T-helper 1 cell treated with Interleukin-12 subunit alpha and Interleukin-12 subunit beta and Interleukin-4 antibody, amounts not matched to agents 30 μg/mL and 1 μg/mL, for 36 hours (primary cell): ENCODE data around the gene BLOC1S2.
"Not testable (repeated sequence)": the region's sequence is repeated elsewhere in the genome, so short reads cannot be mapped to it uniquely, and the experiment has no call there.

ENCODE experiments used
- H3K27ac Mint-ChIP-seq: one replicate; pipeline ENCODE4 v1.8.0; 2021; ENCODE audit warnings: mild to moderate bottlenecking, mixed read lengths
- H3K27me3 Mint-ChIP-seq: one replicate; pipeline ENCODE4 v1.8.0; 2021; ENCODE audit warnings: low read depth, mixed read lengths
- H3K36me3 Mint-ChIP-seq: one replicate; pipeline ENCODE4 v1.8.0; 2021; ENCODE audit warnings: low read depth, mixed read lengths
- H3K4me1 Mint-ChIP-seq: one replicate; pipeline ENCODE4 v1.8.0; 2021; ENCODE audit warnings: low read depth, mixed read lengths
- H3K4me3 Mint-ChIP-seq: one replicate; pipeline ENCODE4 v1.8.0; 2021; ENCODE audit warnings: mild to moderate bottlenecking, moderate library complexity, mixed read lengths
- H3K9me3 Mint-ChIP-seq: one replicate; pipeline ENCODE4 v1.8.0; 2021; ENCODE audit warnings: mixed read lengths

The BLOC1S2 gene

DNA sequence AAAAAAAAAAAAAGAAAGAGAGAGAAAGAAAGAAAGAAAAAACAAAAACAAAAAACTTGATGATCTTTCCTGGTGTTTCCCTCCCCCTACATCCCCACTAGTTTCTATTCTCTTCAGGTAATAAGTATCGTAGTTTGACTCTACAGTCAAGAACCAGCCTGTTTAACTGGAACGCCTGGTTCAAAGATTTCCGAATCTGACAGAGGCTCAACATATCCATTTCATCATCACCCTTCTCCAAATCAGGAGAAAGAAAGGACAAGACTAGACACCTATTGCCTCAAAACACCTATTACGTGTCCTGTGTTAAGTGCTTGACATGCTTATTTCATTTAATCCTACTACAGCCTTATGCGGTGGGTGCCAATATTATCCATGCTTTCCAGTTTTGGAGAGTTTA lies 20.4 kb upstream of the BLOC1S2 start:
- Mint-ChIP-seq H3K4me3 (no peak overlapping the region), H3K9me3 (no peaks in the 10 kb centered on the region), H3K27me3 (peaks cover 79% of the 10 kb centered on the region), H3K27ac (no peak overlapping the region), H3K36me3 (no peaks in the 10 kb centered on the region), H3K4me1 (no peaks in the 10 kb centered on the region)

DNA sequence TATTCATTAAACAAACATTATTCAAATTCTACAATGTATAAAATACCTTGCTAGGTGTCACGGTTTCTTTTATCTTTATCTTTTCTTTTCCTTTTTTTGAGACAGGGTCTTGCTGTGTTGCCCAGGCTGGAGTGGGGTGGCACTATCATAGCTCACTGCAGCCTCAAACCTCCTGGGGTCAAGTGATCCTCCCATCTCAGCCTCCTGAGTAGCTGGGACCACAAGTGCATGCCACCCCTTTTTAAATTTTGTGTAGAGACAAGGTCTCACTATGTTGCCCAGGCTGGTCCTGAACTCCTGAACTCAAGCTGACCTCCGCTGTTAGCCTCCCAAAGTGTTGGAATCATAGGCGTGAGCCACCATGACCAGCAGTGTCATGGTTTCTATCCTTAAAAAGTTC lies 17.9 kb upstream of the BLOC1S2 start:
- no peaks in the 10 kb centered on the region for H3K4me1 Mint-ChIP-seq
- H3K4me3 Mint-ChIP-seq: no peak overlapping the region
- no peaks in the 10 kb centered on the region for H3K36me3 Mint-ChIP-seq
- peaks cover 81% of the 10 kb centered on the region for H3K27me3 Mint-ChIP-seq
- H3K9me3 Mint-ChIP-seq: no peaks in the 10 kb centered on the region
- H3K27ac Mint-ChIP-seq: no peak overlapping the region

DNA sequence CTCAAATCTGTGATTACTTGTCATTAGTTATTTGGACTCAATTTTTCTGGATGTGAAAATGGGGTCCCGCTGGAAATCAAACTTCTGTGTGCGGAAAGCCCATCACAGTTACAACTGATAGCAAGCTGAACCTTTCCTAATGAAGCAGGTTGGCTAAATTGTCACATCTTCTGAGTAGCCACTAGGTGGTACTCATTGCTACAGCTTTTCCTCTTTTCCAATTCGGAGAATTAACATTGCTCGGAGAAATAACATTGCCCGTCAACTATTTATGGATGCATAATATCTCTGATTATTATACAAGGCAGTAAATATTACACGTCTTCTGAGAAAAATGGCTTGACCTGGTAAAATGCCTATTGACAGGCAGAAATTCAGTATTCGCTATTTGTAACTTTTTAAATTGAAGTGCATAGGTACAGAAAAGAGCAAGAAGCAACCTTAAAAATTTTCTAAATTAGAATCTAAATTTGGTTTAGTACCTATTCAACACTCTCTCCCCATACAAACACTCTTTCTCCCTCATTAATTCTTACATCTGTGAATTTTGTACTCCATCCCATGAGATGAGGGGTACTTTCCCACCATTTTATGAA lies 17.3 kb upstream of the BLOC1S2 start:
- H3K4me1 Mint-ChIP-seq: no peaks in the 10 kb centered on the region
- no peaks in the 10 kb centered on the region for H3K36me3 Mint-ChIP-seq
- no peak overlapping the region for H3K4me3 Mint-ChIP-seq
- H3K27ac Mint-ChIP-seq: no peak overlapping the region
- peaks cover 80% of the 10 kb centered on the region for H3K27me3 Mint-ChIP-seq
- H3K9me3 Mint-ChIP-seq: no peaks in the 10 kb centered on the region

GRCh38 chr10:100301123-100301522 lies 14.6 kb upstream of the BLOC1S2 start:
- H3K4me3 Mint-ChIP-seq, H3K9me3 Mint-ChIP-seq, H3K27ac Mint-ChIP-seq, H3K36me3 Mint-ChIP-seq, H3K4me1 Mint-ChIP-seq: not testable (repeated sequence)
- H3K27me3 Mint-ChIP-seq: peaks cover 69% of the 10 kb centered on the region

DNA sequence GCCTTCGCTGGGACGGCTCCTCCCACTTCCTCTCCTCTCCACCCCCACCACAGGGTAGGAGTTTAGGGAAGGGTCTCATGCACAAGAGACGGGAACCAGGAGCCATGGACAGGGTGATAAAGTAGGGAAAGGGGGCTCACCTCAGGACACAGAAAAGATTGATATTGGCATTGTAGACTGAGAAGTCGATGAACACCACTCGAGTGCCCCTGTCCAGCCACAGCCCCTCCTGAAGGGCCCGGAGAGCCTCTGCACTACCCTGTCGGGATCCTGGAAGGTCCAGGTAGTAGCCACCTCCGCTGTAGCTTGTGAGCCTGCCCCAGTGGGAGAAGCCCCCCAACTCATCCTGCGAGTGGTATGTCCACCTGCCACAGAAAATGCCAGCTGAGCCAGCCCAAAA lies 10.8 kb upstream of the BLOC1S2 start:
- H3K9me3 Mint-ChIP-seq: no peaks in the 10 kb centered on the region
- no peak overlapping the region for H3K4me3 Mint-ChIP-seq
- no peak overlapping the region for H3K27ac Mint-ChIP-seq
- no peaks in the 10 kb centered on the region for H3K36me3 Mint-ChIP-seq
- peaks cover 56% of the 10 kb centered on the region for H3K27me3 Mint-ChIP-seq
- no peaks in the 10 kb centered on the region for H3K4me1 Mint-ChIP-seq

GRCh38 chr10:100293066-100293465 lies 6.6 kb upstream of the BLOC1S2 start:
- Mint-ChIP-seq H3K9me3 (no peaks in the 10 kb centered on the region), H3K27ac (no peak overlapping the region), H3K4me1 (no peaks in the 10 kb centered on the region), H3K4me3 (no peak overlapping the region), H3K36me3 (no peaks in the 10 kb centered on the region), H3K27me3 (peaks cover 35% of the 10 kb centered on the region)

- H3K9me3 Mint-ChIP-seq: not testable (repeated sequence)
These were observed 5.8 kb upstream of the BLOC1S2 start for GRCh38 chr10:100292300-100292699.

DNA sequence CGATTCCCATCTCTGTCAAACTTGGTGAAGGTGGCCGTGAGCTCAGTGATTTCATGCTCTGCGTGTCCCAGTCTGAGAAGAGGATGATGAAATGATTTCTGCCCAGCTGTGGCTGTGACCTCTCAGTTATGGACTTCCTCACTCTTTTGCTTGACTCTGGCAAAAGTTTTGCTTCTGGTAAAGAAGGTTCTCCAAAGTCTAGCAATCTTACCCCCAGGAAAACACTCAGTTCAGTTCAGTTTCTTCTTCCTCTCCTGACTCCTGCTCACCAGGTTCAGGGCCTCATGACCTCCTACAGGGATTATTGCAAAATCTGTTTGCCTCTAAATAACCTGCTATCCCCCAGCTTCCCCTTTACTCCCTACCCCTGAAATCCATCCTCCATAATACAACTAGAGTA lies 4.9 kb upstream of the BLOC1S2 start:
- Mint-ChIP-seq H3K4me1 (peaks cover 8% of the 10 kb centered on the region), H3K27ac (no peak overlapping the region), H3K4me3 (no peak overlapping the region), H3K36me3 (no peaks in the 10 kb centered on the region), H3K9me3 (no peaks in the 10 kb centered on the region), H3K27me3 (peaks cover 28% of the 10 kb centered on the region)

More at GRCh38 chr10:100292300-100292699, 5.8 kb upstream of the BLOC1S2 start:
- not testable (repeated sequence) for H3K27ac Mint-ChIP-seq, H3K36me3 Mint-ChIP-seq, H3K4me3 Mint-ChIP-seq, H3K4me1 Mint-ChIP-seq
- H3K27me3 Mint-ChIP-seq: peaks cover 33% of the 10 kb centered on the region

DNA sequence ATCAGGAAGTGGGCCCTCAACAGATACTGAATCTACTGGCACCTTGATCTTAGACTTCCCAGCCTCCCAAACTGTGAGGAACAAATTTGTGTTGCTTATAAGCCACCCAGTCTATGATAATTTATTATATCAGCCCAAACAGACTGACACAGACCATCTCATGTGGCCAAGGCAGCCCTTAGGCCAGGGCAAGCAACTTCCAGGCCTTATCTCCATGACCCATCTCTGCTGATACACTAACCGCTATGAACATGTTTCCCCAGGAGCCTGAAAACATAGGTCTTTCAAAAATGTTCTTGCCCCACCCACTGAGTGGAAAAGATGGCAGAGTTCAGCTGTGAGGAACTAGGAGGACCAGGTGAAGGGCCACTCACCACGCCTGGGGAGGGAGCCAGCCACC lies 3.2 kb upstream of the BLOC1S2 start:
- peaks cover 11% of the 10 kb centered on the region for H3K36me3 Mint-ChIP-seq
- H3K27me3 Mint-ChIP-seq: peaks cover 17% of the 10 kb centered on the region
- no peak overlapping the region for H3K4me3 Mint-ChIP-seq
- H3K9me3 Mint-ChIP-seq: no peaks in the 10 kb centered on the region
- peaks cover 17% of the 10 kb centered on the region for H3K4me1 Mint-ChIP-seq
- H3K27ac Mint-ChIP-seq: no peak overlapping the region

GRCh38 chr10:100288196-100288595 lies 1.7 kb upstream of the BLOC1S2 start:
- H3K9me3 Mint-ChIP-seq: no peaks in the 10 kb centered on the region
- no peak overlapping the region for H3K4me3 Mint-ChIP-seq
- no peak overlapping the region for H3K27ac Mint-ChIP-seq
- peaks cover 13% of the 10 kb centered on the region for H3K27me3 Mint-ChIP-seq
- H3K36me3 Mint-ChIP-seq: peaks cover 13% of the 10 kb centered on the region
- peaks cover 17% of the 10 kb centered on the region for H3K4me1 Mint-ChIP-seq

DNA sequence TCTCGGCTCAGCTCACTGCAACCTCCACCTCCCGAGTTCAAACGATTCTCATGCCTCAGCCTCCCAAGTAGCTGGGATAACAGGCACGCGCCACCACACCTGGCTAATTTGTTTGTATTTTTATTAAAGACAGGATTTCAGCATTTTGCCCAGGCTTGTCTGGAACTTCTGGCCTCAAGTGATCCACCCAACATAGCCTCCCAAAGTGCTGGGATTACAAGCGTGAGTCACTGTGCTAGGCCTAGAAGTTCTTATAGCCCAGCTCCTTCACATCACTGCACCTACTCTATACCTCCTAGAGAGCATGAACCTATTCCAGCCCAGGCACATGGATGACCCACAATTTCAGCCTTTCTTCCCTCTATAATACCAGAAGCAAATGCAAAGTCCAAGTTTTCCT lies 1.3 kb upstream of the BLOC1S2 start:
- peak overlapping the region; percentile 98 for H3K27ac Mint-ChIP-seq
- peaks cover 13% of the 10 kb centered on the region for H3K36me3 Mint-ChIP-seq
- H3K9me3 Mint-ChIP-seq: no peaks in the 10 kb centered on the region

DNA sequence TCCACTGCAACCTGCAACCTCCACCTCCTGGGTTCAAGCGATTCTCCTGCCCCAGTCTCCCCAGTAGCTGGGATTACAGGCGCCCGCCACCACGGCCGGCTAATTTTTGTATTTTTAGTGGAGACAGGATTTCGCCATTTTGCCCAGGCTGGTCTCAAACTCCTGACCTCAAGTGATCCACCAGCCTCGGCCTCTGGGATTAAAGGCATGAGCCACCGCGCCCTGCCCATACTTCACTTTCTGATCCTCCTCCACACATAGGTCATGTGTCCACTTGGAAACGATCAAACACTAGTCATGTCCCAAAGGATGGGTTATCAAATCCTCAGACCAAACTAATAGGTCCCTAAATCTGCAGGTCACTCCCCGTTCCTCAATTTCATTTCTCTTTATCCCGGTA lies 1.2 kb downstream of the BLOC1S2 start:
- Mint-ChIP-seq H3K4me1 (peaks cover 19% of the 10 kb centered on the region), H3K36me3 (peaks cover 20% of the 10 kb centered on the region), H3K4me3 (peak overlapping the region; percentile 97), H3K27ac (peak overlapping the region; percentile 98)
- not testable (repeated sequence) for H3K9me3 Mint-ChIP-seq, H3K27me3 Mint-ChIP-seq

More for the DNA sequence above, 1.3 kb upstream of the BLOC1S2 start:
- Mint-ChIP-seq H3K4me3 (no peak overlapping the region), H3K4me1 (peaks cover 17% of the 10 kb centered on the region), H3K27me3 (peaks cover 13% of the 10 kb centered on the region)

DNA sequence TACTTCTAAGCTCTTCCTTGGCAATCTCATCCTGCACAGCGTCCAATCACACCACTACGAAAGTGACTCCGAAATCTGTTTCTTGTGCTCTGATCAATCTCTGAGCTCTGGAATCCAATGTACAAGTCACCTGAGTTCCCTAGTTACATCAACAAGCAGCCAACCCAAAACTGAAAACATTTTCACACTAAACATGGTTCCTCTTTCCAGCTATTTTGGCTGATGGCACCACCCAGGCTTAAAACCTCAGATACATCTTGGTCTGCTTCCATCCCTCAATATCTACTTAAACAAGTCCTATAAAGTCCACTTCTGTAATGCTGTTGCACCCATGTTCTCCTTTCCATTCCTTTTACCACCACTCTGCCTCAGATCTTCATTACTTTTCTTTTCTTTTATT lies 3.6 kb downstream of the BLOC1S2 start:
- H3K4me1 Mint-ChIP-seq: peaks cover 19% of the 10 kb centered on the region
- peaks cover 32% of the 10 kb centered on the region for H3K36me3 Mint-ChIP-seq
- H3K27ac Mint-ChIP-seq: no peak overlapping the region
- no peaks in the 10 kb centered on the region for H3K9me3 Mint-ChIP-seq
- no peak overlapping the region for H3K4me3 Mint-ChIP-seq
- no peaks in the 10 kb centered on the region for H3K27me3 Mint-ChIP-seq

- H3K27ac Mint-ChIP-seq, H3K27me3 Mint-ChIP-seq, H3K9me3 Mint-ChIP-seq, H3K4me1 Mint-ChIP-seq, H3K4me3 Mint-ChIP-seq: not testable (repeated sequence)
- peaks cover 31% of the 10 kb centered on the region for H3K36me3 Mint-ChIP-seq
These were observed 9.5 kb downstream of the BLOC1S2 start for GRCh38 chr10:100276971-100277370.

- Mint-ChIP-seq H3K9me3 (no peaks in the 10 kb centered on the region), H3K27me3 (no peaks in the 10 kb centered on the region), H3K4me1 (peaks cover 15% of the 10 kb centered on the region), H3K27ac (peak within 1 kb of the TSS; percentile 100), H3K4me3 (peak within 1 kb of the TSS; percentile 100), H3K36me3 (peaks cover 4% of the 10 kb centered on the region)
These were observed 19.0 kb downstream of the BLOC1S2 start, which contains the start of gene CWF19L1 for GRCh38 chr10:100267239-100268104. Gene CWF19L1, minus strand, starts transcription at chr10:100267638. Its CDS starts 45 bp downstream, at chr10:100267593.
